GM19099 (cell line): ENCODE data around the gene ATP10A.

Experiments used
- POLR2A ChIP-seq: IDR thresholded peaks from 3 replicates; pipeline ENCODE4 v1.6.1; 2011; ENCODE audit warnings: low read depth; ENCODE audit not compliant: insufficient read length; ENCODE audit errors: extremely low read depth

ATP10A gene

GRCh38 chr15:25863111-25863967 lies at the start of gene ATP10A:
ATP10A (minus strand) TSS chr15:25863327; CDS start chr15:25863096, 231 bp downstream.
- TF ChIP-seq POLR2A: no peak

- no peak for TF ChIP-seq POLR2A
Measured at GRCh38 chr15:25912035-25912434, 48.9 kb upstream of the ATP10A start.

- TF ChIP-seq POLR2A: no peak
Measured at GRCh38 chr15:25910832-25911231, 47.7 kb upstream of the ATP10A start.

- TF ChIP-seq POLR2A: no peak
Measured at GRCh38 chr15:25909806-25910205, 46.7 kb upstream of the ATP10A start.

- TF ChIP-seq POLR2A: no peak
Measured at GRCh38 chr15:25909325-25909724, 46.2 kb upstream of the ATP10A start.

GRCh38 chr15:25905140-25905539 lies 42.0 kb upstream of the ATP10A start:
- TF ChIP-seq POLR2A: no peak

- no peak for TF ChIP-seq POLR2A
Measured at GRCh38 chr15:25903024-25903581, 40.0 kb upstream of the ATP10A start.

GRCh38 chr15:25901811-25902605 lies 38.9 kb upstream of the ATP10A start:
- TF ChIP-seq POLR2A: no peak

- no peak for TF ChIP-seq POLR2A
Measured at GRCh38 chr15:25900901-25901300, 37.8 kb upstream of the ATP10A start.

GRCh38 chr15:25900431-25900830 lies 37.3 kb upstream of the ATP10A start:
- no peak for TF ChIP-seq POLR2A

- TF ChIP-seq POLR2A: no peak
Measured at GRCh38 chr15:25899870-25900269, 36.7 kb upstream of the ATP10A start.

- no peak for TF ChIP-seq POLR2A
Measured at GRCh38 chr15:25897658-25898057, 34.5 kb upstream of the ATP10A start.

GRCh38 chr15:25894371-25894902 lies 31.3 kb upstream of the ATP10A start:
- no peak for TF ChIP-seq POLR2A

- TF ChIP-seq POLR2A: no peak
Measured at GRCh38 chr15:25893596-25893995, 30.5 kb upstream of the ATP10A start.

GRCh38 chr15:25892126-25892525 lies 29.0 kb upstream of the ATP10A start:
- TF ChIP-seq POLR2A: no peak
